ENCODE data around the gene MCEMP1. TPM values are rescaled to one million over a fixed set of nuclear protein-coding genes. Genes with fewer than 3 reads are reported as not detected.

The MCEMP1 gene
- total RNA-seq, 1 experiment from 2014 or later: 4.0 TPM

DNA sequence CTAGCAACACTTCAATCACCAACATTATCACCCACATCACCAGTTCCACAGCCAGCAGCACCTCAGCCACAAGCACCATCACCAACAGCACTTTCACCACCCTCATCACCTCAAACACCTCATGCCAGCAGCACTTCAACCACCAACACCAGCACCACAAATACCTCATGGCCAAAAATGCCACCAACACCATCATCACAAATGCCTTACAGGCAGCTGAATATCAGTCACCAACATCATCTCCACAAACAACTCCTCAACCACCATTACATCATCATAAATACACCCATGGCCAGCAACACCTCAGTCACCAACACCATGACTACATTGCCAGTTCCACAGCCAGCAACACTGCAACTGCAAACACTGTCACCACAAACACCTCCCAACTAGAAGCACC is 14.6 kb downstream of the MCEMP1 start:
- DNase-seq (ENCODE audit: low spot score): no peak
- peaks cover 16% of the 10 kb centered on the region for H3K27me3 ChIP-seq (replicated peaks; ENCODE audit: insufficient read depth, low read depth, low read length, poor library complexity)
- no TSS peak for BruUV-seq (replicated peaks)
- no peaks in the 10 kb centered on the region for H3K4me1 ChIP-seq (ENCODE audit: insufficient read depth, low read length, poor library complexity, severe bottlenecking)
- no peaks in the 10 kb centered on the region for H3K9me3 ChIP-seq (ENCODE audit: low read depth, low read length, poor library complexity, severe bottlenecking)
- TF ChIP-seq, protein P1, sequence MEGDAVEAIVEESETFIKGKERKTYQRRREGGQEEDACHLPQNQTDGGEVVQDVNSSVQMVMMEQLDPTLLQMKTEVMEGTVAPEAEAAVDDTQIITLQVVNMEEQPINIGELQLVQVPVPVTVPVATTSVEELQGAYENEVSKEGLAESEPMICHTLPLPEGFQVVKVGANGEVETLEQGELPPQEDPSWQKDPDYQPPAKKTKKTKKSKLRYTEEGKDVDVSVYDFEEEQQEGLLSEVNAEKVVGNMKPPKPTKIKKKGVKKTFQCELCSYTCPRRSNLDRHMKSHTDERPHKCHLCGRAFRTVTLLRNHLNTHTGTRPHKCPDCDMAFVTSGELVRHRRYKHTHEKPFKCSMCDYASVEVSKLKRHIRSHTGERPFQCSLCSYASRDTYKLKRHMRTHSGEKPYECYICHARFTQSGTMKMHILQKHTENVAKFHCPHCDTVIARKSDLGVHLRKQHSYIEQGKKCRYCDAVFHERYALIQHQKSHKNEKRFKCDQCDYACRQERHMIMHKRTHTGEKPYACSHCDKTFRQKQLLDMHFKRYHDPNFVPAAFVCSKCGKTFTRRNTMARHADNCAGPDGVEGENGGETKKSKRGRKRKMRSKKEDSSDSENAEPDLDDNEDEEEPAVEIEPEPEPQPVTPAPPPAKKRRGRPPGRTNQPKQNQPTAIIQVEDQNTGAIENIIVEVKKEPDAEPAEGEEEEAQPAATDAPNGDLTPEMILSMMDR (conservative IDR thresholded peaks at IDR 0.05; ENCODE audit: low read depth, low read length): no peak
- no peak for TF ChIP-seq EZH2 (IDR thresholded peaks at IDR 0.05; ENCODE audit: borderline replicate concordance, low read depth, low read length, poor library complexity, severe bottlenecking)
- no peaks in the 10 kb centered on the region for H3K36me3 ChIP-seq (ENCODE audit: insufficient read depth, low read length, poor library complexity, severe bottlenecking)
- CTCF ChIA-PET: no interaction called here
- intact Hi-C loops (cut with micrococcal nuclease; ENCODE audit: unreplicated experiment): no loop called here
- POLR2A ChIA-PET (ENCODE audit: low non-redundant PET): no interaction called here
- H3K4me3 ChIP-seq (ENCODE audit: low read depth, low read length, poor library complexity, severe bottlenecking): no peak overlapping the region
- H3K27ac ChIP-seq (ENCODE audit: low read depth, low read length, poor library complexity, severe bottlenecking): no peak overlapping the region

DNA sequence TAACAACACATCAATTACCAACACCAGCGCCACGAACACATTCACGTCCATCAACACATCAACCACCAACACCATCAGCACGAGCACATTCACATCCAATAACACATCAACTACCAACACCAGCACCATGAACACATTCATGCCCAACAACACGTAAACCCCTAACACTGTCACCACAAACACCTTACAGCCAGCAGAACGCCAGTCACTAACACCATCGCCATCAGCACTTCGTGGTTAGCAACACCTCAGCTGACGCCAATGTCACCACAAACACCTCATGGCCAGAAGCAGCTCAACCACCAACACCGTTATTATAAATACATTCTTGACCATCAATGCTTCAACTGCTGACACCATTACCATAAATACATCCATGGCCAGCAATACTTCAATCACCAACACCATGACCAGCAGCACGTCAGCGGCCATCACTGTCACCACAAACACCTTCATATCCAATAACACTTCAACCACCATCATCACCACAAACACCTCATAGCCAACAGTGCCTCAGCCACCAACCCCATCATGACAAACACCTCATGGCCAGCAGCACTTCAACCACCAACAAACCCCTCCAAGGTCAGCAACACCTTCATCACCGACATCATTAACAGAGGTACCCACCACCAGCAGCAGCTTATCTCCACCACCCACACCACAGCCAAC is 15.7 kb downstream of the MCEMP1 start:
- H3K4me3 ChIP-seq (ENCODE audit: low read depth, low read length, poor library complexity, severe bottlenecking): no peak overlapping the region
- no peaks in the 10 kb centered on the region for H3K9me3 ChIP-seq (ENCODE audit: low read depth, low read length, poor library complexity, severe bottlenecking)
- H3K4me1 ChIP-seq (ENCODE audit: insufficient read depth, low read length, poor library complexity, severe bottlenecking): no peaks in the 10 kb centered on the region
- no peaks in the 10 kb centered on the region for H3K36me3 ChIP-seq (ENCODE audit: insufficient read depth, low read length, poor library complexity, severe bottlenecking)
- BruUV-seq (replicated peaks): no TSS peak
- peaks cover 16% of the 10 kb centered on the region for H3K27me3 ChIP-seq (replicated peaks; ENCODE audit: insufficient read depth, low read depth, low read length, poor library complexity)
- no peak for TF ChIP-seq EZH2 (IDR thresholded peaks at IDR 0.05; ENCODE audit: borderline replicate concordance, low read depth, low read length, poor library complexity, severe bottlenecking)
- TF ChIP-seq, protein P1 (conservative IDR thresholded peaks at IDR 0.05; ENCODE audit: low read depth, low read length): no peak
- ChIA-PET POLR2A (ENCODE audit: low non-redundant PET) (no interaction called here), CTCF (no interaction called here)
- intact Hi-C loops (cut with micrococcal nuclease; ENCODE audit: unreplicated experiment): no loop called here
- DNase-seq (ENCODE audit: low spot score): no peak
- no peak overlapping the region for H3K27ac ChIP-seq (ENCODE audit: low read depth, low read length, poor library complexity, severe bottlenecking)

DNA sequence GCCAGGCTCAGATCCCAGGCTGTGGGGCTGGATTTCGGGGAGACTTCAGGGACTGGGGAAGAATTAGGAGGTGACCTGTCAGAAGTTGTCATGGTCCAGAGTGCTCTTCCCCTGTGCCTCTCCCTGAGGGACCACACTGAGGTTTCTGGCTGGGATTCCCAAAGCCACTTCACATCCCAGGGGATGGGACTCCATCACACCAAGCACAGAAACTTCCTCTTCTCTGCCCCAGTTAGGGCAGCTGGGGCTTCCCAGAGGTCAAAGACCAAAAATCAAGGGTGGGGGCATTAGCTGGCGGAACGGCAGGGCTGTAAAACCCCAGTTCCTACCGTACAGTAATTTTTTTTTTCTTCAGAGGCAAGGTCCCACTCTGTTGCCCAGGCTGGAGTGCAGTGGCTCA is 17.6 kb downstream of the MCEMP1 start:
- Histone ChIP-seq H3K4me1 (ENCODE audit: insufficient read depth, low read length, poor library complexity, severe bottlenecking) (no peaks in the 10 kb centered on the region), H3K4me3 (ENCODE audit: low read depth, low read length, poor library complexity, severe bottlenecking) (no peak overlapping the region), H3K36me3 (ENCODE audit: insufficient read depth, low read length, poor library complexity, severe bottlenecking) (no peaks in the 10 kb centered on the region), H3K27me3 (replicated peaks; ENCODE audit: insufficient read depth, low read depth, low read length, poor library complexity) (peaks cover 12% of the 10 kb centered on the region), H3K9me3 (ENCODE audit: low read depth, low read length, poor library complexity, severe bottlenecking) (no peaks in the 10 kb centered on the region), H3K27ac (ENCODE audit: low read depth, low read length, poor library complexity, severe bottlenecking) (no peak overlapping the region)
- DNase-seq (ENCODE audit: low spot score): no peak
- no peak for TF ChIP-seq EZH2 (IDR thresholded peaks at IDR 0.05; ENCODE audit: borderline replicate concordance, low read depth, low read length, poor library complexity, severe bottlenecking)
- TF ChIP-seq, protein P1 (conservative IDR thresholded peaks at IDR 0.05; ENCODE audit: low read depth, low read length): no peak
- BruUV-seq (replicated peaks): no TSS peak
- POLR2A ChIA-PET (ENCODE audit: low non-redundant PET): no interaction called here
- CTCF ChIA-PET: interaction anchor here (0.7 kb wide), 1 partner anchor 109 kb away, joined by 5 read pairs; no protein-coding TSS in a partner anchor
- intact Hi-C loops (cut with micrococcal nuclease; ENCODE audit: unreplicated experiment): no loop called here

Data from A673 (cell line).